GM10266 (cell line): ENCODE results near the gene AMIGO3.
A peak's percentile ranks its signal among the peaks of the same experiment; 100 is the strongest.

Source experiments
- DNase-seq: peaks from one replicate; pipeline ENCODE4 v3.0.0; 2012; ENCODE audit errors: extremely low spot score
- TF ChIP-seq, protein P1 (sequence below): IDR thresholded peaks from 2 replicates; pipeline ENCODE4 v1.5.1; 2012; ENCODE audit warnings: mild to moderate bottlenecking, low read depth; ENCODE audit not compliant: control insufficient read depth, insufficient read depth; ENCODE audit errors: missing control alignments

Gene AMIGO3, protein sequence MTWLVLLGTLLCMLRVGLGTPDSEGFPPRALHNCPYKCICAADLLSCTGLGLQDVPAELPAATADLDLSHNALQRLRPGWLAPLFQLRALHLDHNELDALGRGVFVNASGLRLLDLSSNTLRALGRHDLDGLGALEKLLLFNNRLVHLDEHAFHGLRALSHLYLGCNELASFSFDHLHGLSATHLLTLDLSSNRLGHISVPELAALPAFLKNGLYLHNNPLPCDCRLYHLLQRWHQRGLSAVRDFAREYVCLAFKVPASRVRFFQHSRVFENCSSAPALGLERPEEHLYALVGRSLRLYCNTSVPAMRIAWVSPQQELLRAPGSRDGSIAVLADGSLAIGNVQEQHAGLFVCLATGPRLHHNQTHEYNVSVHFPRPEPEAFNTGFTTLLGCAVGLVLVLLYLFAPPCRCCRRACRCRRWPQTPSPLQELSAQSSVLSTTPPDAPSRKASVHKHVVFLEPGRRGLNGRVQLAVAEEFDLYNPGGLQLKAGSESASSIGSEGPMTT

DNA sequence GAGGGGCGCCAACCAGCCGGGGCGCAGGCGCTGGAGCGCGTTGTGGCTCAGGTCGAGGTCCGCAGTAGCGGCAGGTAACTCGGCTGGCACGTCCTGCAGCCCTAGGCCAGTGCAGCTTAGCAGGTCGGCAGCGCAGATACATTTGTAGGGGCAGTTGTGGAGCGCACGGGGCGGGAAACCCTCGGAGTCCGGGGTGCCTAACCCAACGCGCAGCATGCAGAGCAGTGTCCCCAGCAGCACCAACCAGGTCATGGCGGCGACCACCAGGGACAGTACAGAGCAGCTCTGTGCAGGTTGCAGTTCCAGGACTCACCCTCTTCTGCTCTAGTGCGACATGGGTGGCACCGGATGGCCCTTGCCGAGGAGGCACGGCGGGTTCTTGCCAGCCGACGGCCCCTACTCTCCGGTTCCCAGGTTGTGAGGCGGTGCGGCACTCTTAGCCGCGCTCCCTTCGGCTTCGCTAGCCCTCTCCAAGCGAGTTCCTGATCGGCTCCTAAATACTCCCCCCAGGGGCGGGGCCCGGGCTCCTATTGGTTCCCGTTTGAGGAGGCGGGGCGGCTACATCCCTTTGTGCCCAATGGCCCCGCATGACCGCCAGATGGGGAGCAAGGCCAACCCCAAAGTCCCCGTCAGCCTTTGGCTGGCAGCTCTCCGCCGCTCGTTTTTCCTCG lies at the start of gene AMIGO3:
AMIGO3 (minus strand) TSS at position 471 of the 671 bp plus-strand sequence; CDS start at position 252, 219 bp downstream.
- TF ChIP-seq, protein P1, sequence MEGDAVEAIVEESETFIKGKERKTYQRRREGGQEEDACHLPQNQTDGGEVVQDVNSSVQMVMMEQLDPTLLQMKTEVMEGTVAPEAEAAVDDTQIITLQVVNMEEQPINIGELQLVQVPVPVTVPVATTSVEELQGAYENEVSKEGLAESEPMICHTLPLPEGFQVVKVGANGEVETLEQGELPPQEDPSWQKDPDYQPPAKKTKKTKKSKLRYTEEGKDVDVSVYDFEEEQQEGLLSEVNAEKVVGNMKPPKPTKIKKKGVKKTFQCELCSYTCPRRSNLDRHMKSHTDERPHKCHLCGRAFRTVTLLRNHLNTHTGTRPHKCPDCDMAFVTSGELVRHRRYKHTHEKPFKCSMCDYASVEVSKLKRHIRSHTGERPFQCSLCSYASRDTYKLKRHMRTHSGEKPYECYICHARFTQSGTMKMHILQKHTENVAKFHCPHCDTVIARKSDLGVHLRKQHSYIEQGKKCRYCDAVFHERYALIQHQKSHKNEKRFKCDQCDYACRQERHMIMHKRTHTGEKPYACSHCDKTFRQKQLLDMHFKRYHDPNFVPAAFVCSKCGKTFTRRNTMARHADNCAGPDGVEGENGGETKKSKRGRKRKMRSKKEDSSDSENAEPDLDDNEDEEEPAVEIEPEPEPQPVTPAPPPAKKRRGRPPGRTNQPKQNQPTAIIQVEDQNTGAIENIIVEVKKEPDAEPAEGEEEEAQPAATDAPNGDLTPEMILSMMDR: peak; percentile 47
- peak; percentile 98 for DNase-seq

DNA sequence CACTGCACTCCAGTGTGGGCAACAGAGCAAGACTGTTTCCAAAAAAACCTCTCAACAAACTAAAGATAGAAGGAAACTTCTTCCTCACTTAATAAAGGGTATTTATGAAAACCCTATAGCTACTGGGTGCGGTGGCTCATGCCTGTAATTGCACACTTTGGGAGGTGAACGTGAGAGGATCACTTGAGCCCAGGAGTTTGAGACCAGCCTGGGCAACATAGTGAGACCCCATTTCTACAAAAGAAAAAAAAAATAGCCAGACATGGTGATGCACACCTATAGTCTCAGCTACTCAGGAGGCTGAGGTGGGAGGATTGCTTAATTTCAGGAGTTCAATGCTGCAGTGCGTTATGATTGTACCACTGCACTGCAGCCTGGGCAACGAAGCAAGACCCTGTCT lies 44.5 kb upstream of the AMIGO3 start:
- DNase-seq: no peak
- TF ChIP-seq, protein P1: no peak

DNA sequence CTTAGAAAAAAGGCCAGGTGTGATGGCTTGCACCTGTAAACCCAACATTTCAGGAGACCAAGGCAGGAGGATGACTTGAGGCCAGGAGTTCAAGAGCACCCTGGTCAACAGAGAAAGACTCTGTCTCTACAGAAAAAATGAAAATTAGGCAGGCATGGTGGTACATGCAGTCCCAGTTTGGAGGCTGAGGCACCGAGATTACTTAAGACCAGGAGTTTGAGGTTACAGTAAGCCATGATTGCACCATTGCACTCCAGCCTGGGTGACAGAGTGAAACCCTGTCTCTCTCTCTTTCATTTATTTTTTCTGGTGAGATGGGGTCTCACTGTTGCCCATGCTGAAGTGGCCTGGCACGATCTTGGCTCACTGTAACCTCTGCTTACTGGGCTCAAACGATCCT lies 42.2 kb upstream of the AMIGO3 start:
- TF ChIP-seq, protein P1: no peak
- DNase-seq: no peak

DNA sequence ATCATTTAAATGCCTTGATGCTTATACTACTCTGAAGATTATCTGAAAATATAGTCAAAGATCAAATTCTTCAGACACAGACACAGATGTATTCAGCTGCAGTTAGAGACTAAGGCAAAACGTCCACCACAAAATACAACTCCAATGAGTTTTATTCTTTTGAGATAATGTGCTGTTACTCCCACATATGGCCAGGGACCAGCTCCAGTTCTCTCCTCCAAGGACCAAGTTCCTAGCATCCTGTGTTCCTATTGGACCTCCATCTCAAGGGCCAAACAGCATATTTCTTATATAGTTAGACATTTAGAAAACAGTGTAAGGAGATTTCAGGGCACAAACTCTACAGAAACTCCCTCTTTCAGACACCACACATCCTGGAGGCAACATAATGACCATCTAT lies 39.7 kb upstream of the AMIGO3 start:
- TF ChIP-seq, protein P1: no peak
- DNase-seq: no peak

DNA sequence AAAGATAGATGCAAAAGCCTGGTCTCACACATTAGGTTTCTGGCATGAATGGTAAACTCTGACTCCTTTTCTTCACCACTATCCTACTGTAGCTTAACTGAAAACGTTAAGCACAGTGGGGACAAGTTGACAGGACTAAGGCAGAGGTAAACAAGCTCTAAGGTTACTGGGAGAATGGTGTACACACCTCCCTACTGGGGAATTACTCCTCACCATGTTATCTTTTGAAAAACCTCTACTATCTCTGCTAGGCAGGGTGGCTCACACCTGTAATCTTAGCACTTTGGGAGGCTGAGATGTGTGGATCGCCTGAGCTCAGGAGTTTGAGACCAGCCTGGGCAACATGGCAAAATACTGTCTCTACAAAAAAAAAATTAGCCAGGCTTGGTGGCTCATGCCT lies 37.7 kb upstream of the AMIGO3 start:
- TF ChIP-seq, protein P1: no peak
- no peak for DNase-seq

DNA sequence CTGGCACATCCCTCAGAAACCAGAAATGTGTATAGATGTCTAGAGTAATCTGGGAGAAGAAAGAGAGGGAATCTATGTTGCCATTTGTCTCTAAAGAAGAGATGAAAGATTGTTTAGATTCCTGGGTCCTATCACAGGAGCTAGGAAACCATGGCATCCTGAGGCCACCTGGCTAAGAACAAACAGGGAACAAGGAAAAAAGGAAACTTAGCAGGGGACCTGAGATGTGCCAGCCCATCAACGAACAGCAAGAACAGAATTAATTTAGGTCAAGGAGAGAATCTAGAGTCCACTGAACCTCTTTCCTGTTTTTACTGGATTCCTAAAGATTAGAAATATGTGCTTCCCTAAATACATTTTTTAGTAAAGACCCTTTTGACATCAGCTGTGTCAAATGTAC lies 36.6 kb upstream of the AMIGO3 start:
- DNase-seq: no peak
- TF ChIP-seq, protein P1: no peak

DNA sequence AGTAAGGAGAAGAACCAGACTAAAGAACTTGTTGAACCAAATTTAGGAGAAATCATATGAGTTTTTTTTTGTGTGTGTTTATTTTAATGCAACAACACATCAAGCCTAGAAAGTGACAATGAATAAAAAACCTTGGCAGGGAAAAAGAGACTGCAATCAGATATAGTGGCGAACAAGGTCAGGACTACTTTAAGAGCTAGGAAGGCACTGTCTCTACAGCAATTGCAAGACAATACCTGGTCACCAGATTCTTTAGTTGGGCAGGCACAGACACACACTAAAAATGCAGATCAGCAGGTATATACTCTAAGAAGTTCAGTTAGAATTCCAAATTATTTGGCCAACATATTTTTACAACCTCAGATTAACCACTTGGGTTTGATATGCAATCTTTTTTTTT lies 35.1 kb upstream of the AMIGO3 start:
- DNase-seq: no peak
- TF ChIP-seq, protein P1: no peak
